Endothelial cell of umbilical vein (primary cell): Measurements from ENCODE around the gene HPSE2.

Source experiments
- CTCF ChIP-seq, 2 donors: IDR thresholded peaks; 1 replicate in 1 of 2; 2 replicates in 1 of 2; pipeline ENCODE4 v1.5.1; 2011; ENCODE audit warnings: low read length in 2 of 2, mild to moderate bottlenecking in 2 of 2, moderate library complexity in 2 of 2, control low read depth in 1 of 2, inconsistent platforms in 1 of 2, low read depth in 1 of 2; ENCODE audit not compliant: insufficient read depth in 1 of 2; ENCODE audit errors: extremely low read depth in 1 of 2
- EZH2 ChIP-seq: IDR thresholded peaks from 2 replicates; pipeline ENCODE4 v1.6.1; 2012; ENCODE audit warnings: borderline replicate concordance, low read depth, mild to moderate bottlenecking, moderate library complexity, low read length, inconsistent platforms; ENCODE audit not compliant: severe bottlenecking
- FOS ChIP-seq: IDR thresholded peaks from 2 replicates; pipeline ENCODE4 v1.6.1; 2011; ENCODE audit warnings: mild to moderate bottlenecking, low read length, moderate library complexity, borderline replicate concordance; ENCODE audit not compliant: insufficient read depth
- GATA2 ChIP-seq: IDR thresholded peaks from 2 replicates; pipeline ENCODE4 v1.7.0; 2011; ENCODE audit warnings: low read depth, mild to moderate bottlenecking, moderate library complexity, mixed read lengths, low read length; ENCODE audit not compliant: insufficient read length, insufficient read depth
- JUN ChIP-seq: IDR thresholded peaks from 2 replicates; pipeline ENCODE4 v1.6.1; 2011; ENCODE audit warnings: borderline replicate concordance, low read depth; ENCODE audit not compliant: insufficient read length, insufficient read depth
- POLR2A ChIP-seq: IDR thresholded peaks from 2 replicates; pipeline ENCODE4 v1.6.1; 2012; ENCODE audit warnings: low read depth, mild to moderate bottlenecking, control low read depth, low read length
- POLR2AphosphoS5 ChIP-seq: IDR thresholded peaks from 2 replicates; pipeline ENCODE4 v1.6.1; 2012; ENCODE audit warnings: low read depth, mild to moderate bottlenecking, control low read depth, low read length, moderate library complexity; ENCODE audit not compliant: insufficient read depth
- TF ChIP-seq, protein P1 (sequence below): IDR thresholded peaks from 2 replicates; pipeline ENCODE4 v1.6.1; 2011; ENCODE audit not compliant: insufficient read depth, insufficient read length

GRCh38 chr10:98430427-98430826 is 805.2 kb downstream of the HPSE2 start:
- TF ChIP-seq CTCF (IDR thresholded peaks at IDR 0.05; ENCODE audit: extremely low read depth in 1 of 2, insufficient read depth in 1 of 2, low read depth in 1 of 2, low read length in 2 of 2) (no peak), JUN (no peak), POLR2A (no peak), EZH2 (no peak), GATA2 (no peak), FOS (no peak), POLR2AphosphoS5 (no peak)
- TF ChIP-seq, protein P1, sequence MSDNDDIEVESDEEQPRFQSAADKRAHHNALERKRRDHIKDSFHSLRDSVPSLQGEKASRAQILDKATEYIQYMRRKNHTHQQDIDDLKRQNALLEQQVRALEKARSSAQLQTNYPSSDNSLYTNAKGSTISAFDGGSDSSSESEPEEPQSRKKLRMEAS: no peak
